OCI-LY7 (cell line): Measurements from ENCODE around the gene ARFGAP1. TPM values are rescaled to one million over a fixed set of nuclear protein-coding genes. Genes with fewer than 3 reads are reported as not detected.

Experiments
- BruUV-seq: library from RNA; stranded (reverse); fragments of 400-500 nt; replicated peaks from 2 replicates; lab custom pipeline; 2021; lab: Mats Ljungman, UMichigan
- CTCF ChIA-PET: fragments of 300-600 bp; sonication (Branson Sonifier 250); formaldehyde crosslinking; loops from one replicate; lab custom pipeline; 2022; ENCODE audit warnings: antibody characterized with exemption; ENCODE audit not compliant: unreplicated experiment; lab: Charles Lee
- POLR2A ChIA-PET: fragments of 300-600 bp; sonication (Branson Sonifier 250); formaldehyde crosslinking; loops from one replicate; lab custom pipeline; 2022; ENCODE audit warnings: antibody characterized with exemption; lab: Charles Lee
- DNase-seq: peaks from one replicate; pipeline ENCODE4 v3.0.0-alpha.2; 2015; ENCODE audit warnings: low spot score
- H2AFZ ChIP-seq: fragments of 200-600 bp; sonication (generic), shearing (Covaris generic); 2 replicates; pipeline ENCODE4 v1.6.1; 2014; ENCODE audit warnings: mild to moderate bottlenecking, antibody characterized with exemption, low read length, moderate library complexity
- H3K27ac ChIP-seq: fragments of 200-600 bp; sonication (generic); 2 replicates; pipeline ENCODE4 v1.5.1; 2014; ENCODE audit warnings: mixed run types, low read depth, mild to moderate bottlenecking, moderate library complexity, low read length, inconsistent platforms; ENCODE audit not compliant: poor library complexity, severe bottlenecking
- H3K36me3 ChIP-seq: fragments of 200-600 bp; sonication (generic); 2 replicates; pipeline ENCODE4 v1.6.1; 2014; ENCODE audit warnings: mild to moderate bottlenecking, antibody characterized with exemption, low read length, moderate library complexity, mixed read lengths; ENCODE audit not compliant: insufficient read depth
- H3K4me1 ChIP-seq: fragments of 200-600 bp; sonication (generic); 2 replicates; pipeline ENCODE4 v1.5.1; 2014; ENCODE audit warnings: mild to moderate bottlenecking, low read length; ENCODE audit not compliant: insufficient read depth, poor library complexity, severe bottlenecking
- H3K4me2 ChIP-seq: fragments of 200-600 bp; sonication (generic); 2 replicates; pipeline ENCODE4 v1.6.1; 2014; ENCODE audit warnings: mild to moderate bottlenecking, low read length
- H3K4me3 ChIP-seq: fragments of 200-600 bp; sonication (generic); 2 replicates; pipeline ENCODE4 v1.5.1; 2014; ENCODE audit warnings: mild to moderate bottlenecking, low read depth, low read length; ENCODE audit not compliant: poor library complexity, severe bottlenecking
- H3K79me2 ChIP-seq: fragments of 200-600 bp; sonication (generic); 2 replicates; pipeline ENCODE4 v1.6.1; 2016; ENCODE audit warnings: low read depth, mild to moderate bottlenecking, low read length, moderate library complexity, mixed read lengths; ENCODE audit not compliant: insufficient read depth
- H3K9me2 ChIP-seq: fragments of 200-600 bp; sonication (generic); 2 replicates; pipeline ENCODE4 v1.6.1; 2016; ENCODE audit warnings: mild to moderate bottlenecking, low read length, mixed read lengths; ENCODE audit not compliant: insufficient read depth
- H3K9me3 ChIP-seq: fragments of 200-600 bp; sonication (generic); 2 replicates; pipeline ENCODE4 v1.6.1; 2014; ENCODE audit warnings: mild to moderate bottlenecking, mixed run types, low read length, mixed read lengths
- H4K20me1 ChIP-seq: fragments of 200-600 bp; sonication (generic); 2 replicates; pipeline ENCODE4 v1.6.1; 2014; ENCODE audit warnings: mild to moderate bottlenecking, antibody characterized with exemption, low read length, moderate library complexity, mixed read lengths; ENCODE audit not compliant: insufficient read depth
- EZH2phosphoT487 ChIP-seq: fragments of 200-600 bp; sonication (generic); IDR thresholded peaks from 2 replicates; pipeline ENCODE4 v1.6.1; 2018; ENCODE audit warnings: low read depth, borderline replicate concordance, mild to moderate bottlenecking, mixed run types, antibody characterized with exemption, low read length, moderate library complexity, mixed read lengths
- intact Hi-C: fragments of 100-400 bp; cut with micrococcal nuclease; formaldehyde crosslinking; loops from one replicate; pipeline ENCODE4 v1.10.0; 2022; ENCODE audit not compliant: unreplicated experiment
- total RNA-seq, 2 experiments: library from RNA; depleted of rRNA in 1 of 2; stranded (reverse); fragments of >200 nt in 1 of 2; shearing (Covaris generic) in 1 of 2; gene quantifications; 2 replicates each; pipeline ENCODE4 v1.2.3, GENCODE V29; 2014 to 2022
- TF ChIP-seq, protein P1 (sequence below): fragments of 200-600 bp; sonication (generic); conservative IDR thresholded peaks from 2 replicates; pipeline ENCODE4 v1.5.1; 2014; ENCODE audit warnings: mild to moderate bottlenecking, antibody characterized with exemption, low read length, moderate library complexity, mixed read lengths

Gene ARFGAP1
- total RNA-seq, 2 experiments from 2014 or later = 57.9 to 105 TPM

DNA sequence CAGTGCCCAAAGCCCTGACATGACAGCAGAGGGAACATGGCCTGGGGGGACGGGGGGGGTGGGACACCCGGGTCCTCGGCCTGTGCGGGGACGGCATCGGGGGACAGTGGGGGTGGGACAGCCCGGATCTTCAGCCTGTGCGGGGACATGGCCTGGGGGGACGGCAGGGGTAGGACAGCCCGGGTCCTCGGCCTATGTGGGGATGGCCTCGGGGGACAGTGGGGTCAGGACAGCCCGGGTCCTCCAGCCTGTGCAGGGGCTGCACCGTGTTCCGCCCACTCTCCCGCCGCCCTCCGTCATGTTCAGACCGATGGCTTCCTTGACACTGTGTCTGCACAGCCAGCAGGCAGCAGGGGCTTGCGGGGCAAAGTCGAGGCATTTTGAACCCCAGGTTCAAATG, 29.9 kb upstream of the ARFGAP1 start:
- H3K9me2 ChIP-seq = no peaks in the 10 kb centered on the region
- no peak overlapping the region for H3K4me2 ChIP-seq
- no peak overlapping the region for H2AFZ ChIP-seq
- no peaks in the 10 kb centered on the region for H3K79me2 ChIP-seq
- POLR2A ChIA-PET = no interaction called here
- no peaks in the 10 kb centered on the region for H3K9me3 ChIP-seq
- H3K4me1 ChIP-seq = no peaks in the 10 kb centered on the region
- CTCF ChIA-PET = no interaction called here
- H3K27ac ChIP-seq = no peak overlapping the region
- no peaks in the 10 kb centered on the region for H4K20me1 ChIP-seq
- no peak for TF ChIP-seq EZH2phosphoT487
- no peaks in the 10 kb centered on the region for H3K36me3 ChIP-seq
- intact Hi-C loops = no loop called here
- BruUV-seq = no TSS peak
- DNase-seq = no peak
- H3K4me3 ChIP-seq = no peak overlapping the region

GRCh38 chr20:63243604-63244247, 28.9 kb upstream of the ARFGAP1 start:
- BruUV-seq = no TSS peak
- H2AFZ ChIP-seq = no peak overlapping the region
- H3K9me3 ChIP-seq = no peaks in the 10 kb centered on the region
- no peaks in the 10 kb centered on the region for H3K79me2 ChIP-seq
- no peaks in the 10 kb centered on the region for H3K4me1 ChIP-seq
- POLR2A ChIA-PET = no interaction called here
- H3K4me2 ChIP-seq = no peak overlapping the region
- no peaks in the 10 kb centered on the region for H3K9me2 ChIP-seq
- no peak overlapping the region for H3K27ac ChIP-seq
- H3K36me3 ChIP-seq = no peaks in the 10 kb centered on the region
- H3K4me3 ChIP-seq = no peak overlapping the region
- intact Hi-C loops = no loop called here
- DNase-seq = no peak
- H4K20me1 ChIP-seq = no peaks in the 10 kb centered on the region
- TF ChIP-seq EZH2phosphoT487 = no peak
- TF ChIP-seq, protein P1, sequence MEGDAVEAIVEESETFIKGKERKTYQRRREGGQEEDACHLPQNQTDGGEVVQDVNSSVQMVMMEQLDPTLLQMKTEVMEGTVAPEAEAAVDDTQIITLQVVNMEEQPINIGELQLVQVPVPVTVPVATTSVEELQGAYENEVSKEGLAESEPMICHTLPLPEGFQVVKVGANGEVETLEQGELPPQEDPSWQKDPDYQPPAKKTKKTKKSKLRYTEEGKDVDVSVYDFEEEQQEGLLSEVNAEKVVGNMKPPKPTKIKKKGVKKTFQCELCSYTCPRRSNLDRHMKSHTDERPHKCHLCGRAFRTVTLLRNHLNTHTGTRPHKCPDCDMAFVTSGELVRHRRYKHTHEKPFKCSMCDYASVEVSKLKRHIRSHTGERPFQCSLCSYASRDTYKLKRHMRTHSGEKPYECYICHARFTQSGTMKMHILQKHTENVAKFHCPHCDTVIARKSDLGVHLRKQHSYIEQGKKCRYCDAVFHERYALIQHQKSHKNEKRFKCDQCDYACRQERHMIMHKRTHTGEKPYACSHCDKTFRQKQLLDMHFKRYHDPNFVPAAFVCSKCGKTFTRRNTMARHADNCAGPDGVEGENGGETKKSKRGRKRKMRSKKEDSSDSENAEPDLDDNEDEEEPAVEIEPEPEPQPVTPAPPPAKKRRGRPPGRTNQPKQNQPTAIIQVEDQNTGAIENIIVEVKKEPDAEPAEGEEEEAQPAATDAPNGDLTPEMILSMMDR = no peak
- CTCF ChIA-PET = no interaction called here

- H3K4me1 ChIP-seq = no peaks in the 10 kb centered on the region
- CTCF ChIA-PET = no interaction called here
- no peak overlapping the region for H3K4me2 ChIP-seq
- no peaks in the 10 kb centered on the region for H4K20me1 ChIP-seq
- no peaks in the 10 kb centered on the region for H3K9me2 ChIP-seq
- H3K36me3 ChIP-seq = no peaks in the 10 kb centered on the region
- intact Hi-C loops = no loop called here
- POLR2A ChIA-PET = no interaction called here
- H3K4me3 ChIP-seq = no peak overlapping the region
- no TSS peak for BruUV-seq
- no peak overlapping the region for H2AFZ ChIP-seq
- TF ChIP-seq, protein P1 = no peak
- no peaks in the 10 kb centered on the region for H3K79me2 ChIP-seq
- no peaks in the 10 kb centered on the region for H3K9me3 ChIP-seq
- no peak overlapping the region for H3K27ac ChIP-seq
- DNase-seq = no peak
Observed at GRCh38 chr20:63244468-63244867, 28.1 kb upstream of the ARFGAP1 start.
